ENCODE data around the gene NMT2. TPM values are rescaled to one million over a fixed set of nuclear protein-coding genes. Genes with fewer than 3 reads are reported as not detected.
A peak's percentile ranks its signal among the peaks of the same experiment; 100 is the strongest.

The NMT2 gene
- total and polyA plus RNA-seq, 10 of the 15 experiments (the other 5 are each of a cell fraction or from before 2014, with no cell fraction given), result 4.9 to 12.0 (median 9.2) TPM

- TF ChIP-seq HDGF (IDR thresholded peaks at IDR 0.05) (peak; percentile 88), USF2 (IDR thresholded peaks at IDR 0.05; ENCODE audit: borderline replicate concordance, low read depth, low read length) (no peak; the same call in 1 of the 2 replicates), IKZF2 (IDR thresholded peaks at IDR 0.05) (peak; percentile 81 to 89), ZBED1 (IDR thresholded peaks at IDR 0.05; ENCODE audit: borderline replicate concordance) (no peak), TCF3 (IDR thresholded peaks at IDR 0.05; ENCODE audit: borderline replicate concordance, insufficient read depth, low read depth, low read length) (no peak), SREBF2 (IDR thresholded peaks at IDR 0.05; ENCODE audit: low read length) (no peak), CHD4 (IDR thresholded peaks at IDR 0.05) (no peak), SREBF1 (IDR thresholded peaks at IDR 0.05; ENCODE audit: low read length) (no peak), STAT3 (IDR thresholded peaks at IDR 0.05; ENCODE audit: low read depth, low read length) (no peak), ZNF622 (IDR thresholded peaks at IDR 0.05) (no peak), NFIC (IDR thresholded peaks at IDR 0.05; ENCODE audit: low read depth, low read length) (peak; percentile 78; the same call in 1 of the 2 replicates), SUPT20H (IDR thresholded peaks at IDR 0.05; ENCODE audit: borderline replicate concordance, control insufficient read depth, low read depth, low read length) (no peak), ZBTB33 (IDR thresholded peaks at IDR 0.05) (no peak), CUX1 (IDR thresholded peaks at IDR 0.05; ENCODE audit: insufficient replicate concordance, low read depth, low read length) (no peak), TBL1XR1 (IDR thresholded peaks at IDR 0.05; ENCODE audit: low read depth, low read length) (no peak), RFX5 (IDR thresholded peaks at IDR 0.05; ENCODE audit: low read depth, low read length) (no peak), FOXK2 (IDR thresholded peaks at IDR 0.05) (no peak)
Measured at GRCh38 chr10:15122477-15123030, 45.9 kb downstream of the NMT2 start (continued).

Measured in GM12878 (cell line).